Measurements from ENCODE around the gene CCT2. TPM values are rescaled to one million over a fixed set of nuclear protein-coding genes. Genes with fewer than 3 reads are reported as not detected.
A peak's percentile ranks its signal among the peaks of the same experiment; 100 is the strongest.
"Not testable (repeated sequence)": the region's sequence is repeated elsewhere in the genome, so short reads cannot be mapped to it uniquely, and the experiment has no call there.

CCT2 gene
- total and polyA plus RNA-seq, 2 experiments from 2014 or later, result 237 to 307 TPM

DNA sequence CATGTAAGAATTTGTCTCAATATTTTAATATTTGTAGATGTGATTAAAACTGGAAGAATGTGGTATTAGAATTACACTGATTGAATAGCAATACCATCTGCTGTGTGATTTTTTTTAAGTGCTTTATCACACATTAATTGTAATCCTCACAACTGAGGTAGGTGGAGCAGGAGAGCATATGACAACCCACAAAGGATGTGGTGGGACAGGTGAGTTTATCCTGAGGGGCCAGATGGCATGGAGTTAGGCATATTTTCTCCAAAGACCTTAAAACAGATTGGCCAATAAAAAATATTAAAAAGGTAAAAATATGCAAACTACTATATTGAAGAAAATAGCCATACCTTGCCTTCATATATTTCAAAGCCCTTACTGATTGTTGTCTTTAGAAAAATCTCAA, 17.7 kb downstream of the CCT2 start:
- DNase-seq (ENCODE audit: low read depth in 1 of 2, low spot score in 1 of 2), result no peak
- no peak overlapping the region for H3K4me3 ChIP-seq
- peaks cover 23% of the 10 kb centered on the region for H3K4me1 ChIP-seq (ENCODE audit: low read depth)
- no peak for TF ChIP-seq CTCF (IDR thresholded peaks at IDR 0.05; ENCODE audit: low read depth, low read length)
- no peaks in the 10 kb centered on the region for H3K27me3 ChIP-seq
- no peaks in the 10 kb centered on the region for H3K9me3 ChIP-seq (ENCODE audit: low read depth)
- peak overlapping the region; percentile 37 for H3K27ac ChIP-seq
- peaks cover 45% of the 10 kb centered on the region for H3K36me3 ChIP-seq

DNA sequence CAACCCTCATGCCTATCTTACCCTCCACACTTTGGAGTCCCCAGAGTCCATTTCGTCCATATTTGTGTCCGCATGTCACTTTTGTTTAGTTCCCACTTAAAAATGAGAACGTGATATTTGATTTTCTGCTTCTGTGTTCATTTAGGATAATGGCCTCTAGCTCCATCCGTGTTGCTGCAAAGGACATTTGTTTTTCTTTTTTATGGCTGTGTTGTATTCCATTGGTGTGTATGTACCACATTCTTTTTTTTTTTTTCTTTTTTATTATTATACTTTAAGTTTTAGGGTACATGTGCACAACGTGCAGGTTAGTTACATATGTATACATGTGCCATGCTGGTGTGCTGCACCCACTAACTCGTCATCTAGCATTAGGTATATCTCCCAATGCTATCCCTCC, 18.3 kb downstream of the CCT2 start:
- DNase-seq (ENCODE audit: low read depth in 1 of 2, low spot score in 1 of 2); H3K4me3 ChIP-seq; H3K27me3 ChIP-seq; H3K27ac ChIP-seq; H3K9me3 ChIP-seq (ENCODE audit: low read depth): not testable (repeated sequence)
- Histone ChIP-seq H3K36me3 (peaks cover 39% of the 10 kb centered on the region), H3K4me1 (ENCODE audit: low read depth) (peaks cover 29% of the 10 kb centered on the region)

DNA sequence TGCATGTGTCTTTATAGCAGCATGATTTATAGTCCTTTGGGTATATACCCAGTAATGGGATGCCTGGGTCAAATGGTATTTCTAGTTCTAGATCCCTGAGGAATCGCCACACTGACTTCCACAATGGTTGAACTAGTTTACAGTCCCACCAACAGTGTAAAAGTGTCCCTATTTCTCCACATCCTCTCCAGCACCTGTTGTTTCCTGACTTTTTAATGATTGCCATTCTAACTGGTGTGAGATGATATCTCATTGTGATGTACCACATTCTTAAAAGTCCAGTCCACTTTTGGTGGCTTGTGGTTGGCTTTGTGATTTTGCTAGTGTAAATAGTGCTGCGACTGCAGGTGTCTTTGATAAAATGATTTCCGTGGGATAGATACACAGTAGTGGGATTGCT, 19.0 kb downstream of the CCT2 start:
- Histone ChIP-seq H3K4me1 (ENCODE audit: low read depth) (peaks cover 34% of the 10 kb centered on the region), H3K27ac (peak overlapping the region; percentile 67), H3K36me3 (peaks cover 33% of the 10 kb centered on the region)
- H3K27me3 ChIP-seq; H3K4me3 ChIP-seq; DNase-seq (ENCODE audit: low read depth in 1 of 2, low spot score in 1 of 2); H3K9me3 ChIP-seq (ENCODE audit: low read depth): not testable (repeated sequence)

DNA sequence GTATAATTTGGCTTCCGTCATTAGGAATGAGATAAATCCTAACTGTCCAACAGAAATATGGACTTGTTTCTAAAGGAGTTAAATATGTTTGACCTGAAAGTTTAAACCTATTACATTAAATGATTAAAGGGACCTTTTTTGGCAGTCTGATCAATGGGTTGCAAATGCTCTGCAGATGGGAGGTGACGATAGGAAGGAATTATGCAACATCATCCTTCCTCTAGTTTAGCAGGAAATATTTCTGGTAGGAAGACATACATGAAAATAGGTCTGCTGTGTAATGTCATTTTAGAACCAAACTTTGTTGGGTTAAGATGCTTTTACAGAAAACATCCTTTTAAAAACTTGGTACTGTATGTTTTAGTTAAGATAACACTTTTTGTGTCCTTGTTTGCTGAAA, 22.9 kb downstream of the CCT2 start:
- H3K27ac ChIP-seq, result peak overlapping the region; percentile 83
- H3K4me3 ChIP-seq, result peak overlapping the region; percentile 23
- H3K27me3 ChIP-seq, result no peaks in the 10 kb centered on the region
- peak in 1 of 2 donors; percentile 17 for DNase-seq (ENCODE audit: low read depth in 1 of 2, low spot score in 1 of 2)
- peaks cover 4% of the 10 kb centered on the region for H3K36me3 ChIP-seq
- TF ChIP-seq CTCF (IDR thresholded peaks at IDR 0.05; ENCODE audit: low read depth, low read length), result no peak
- no peaks in the 10 kb centered on the region for H3K9me3 ChIP-seq (ENCODE audit: low read depth)
- peaks cover 63% of the 10 kb centered on the region for H3K4me1 ChIP-seq (ENCODE audit: low read depth)

GRCh38 chr12:69610126-69610525, 24.9 kb downstream of the CCT2 start:
- no peaks in the 10 kb centered on the region for H3K27me3 ChIP-seq
- H3K4me1 ChIP-seq (ENCODE audit: low read depth), result peaks cover 65% of the 10 kb centered on the region
- H3K4me3 ChIP-seq, result peak overlapping the region; percentile 23
- H3K9me3 ChIP-seq (ENCODE audit: low read depth), result no peaks in the 10 kb centered on the region
- TF ChIP-seq CTCF (IDR thresholded peaks at IDR 0.05; ENCODE audit: low read depth, low read length), result no peak
- no peaks in the 10 kb centered on the region for H3K36me3 ChIP-seq
- peak overlapping the region; percentile 83 for H3K27ac ChIP-seq
- DNase-seq (ENCODE audit: low read depth in 1 of 2, low spot score in 1 of 2), result no peak

DNA sequence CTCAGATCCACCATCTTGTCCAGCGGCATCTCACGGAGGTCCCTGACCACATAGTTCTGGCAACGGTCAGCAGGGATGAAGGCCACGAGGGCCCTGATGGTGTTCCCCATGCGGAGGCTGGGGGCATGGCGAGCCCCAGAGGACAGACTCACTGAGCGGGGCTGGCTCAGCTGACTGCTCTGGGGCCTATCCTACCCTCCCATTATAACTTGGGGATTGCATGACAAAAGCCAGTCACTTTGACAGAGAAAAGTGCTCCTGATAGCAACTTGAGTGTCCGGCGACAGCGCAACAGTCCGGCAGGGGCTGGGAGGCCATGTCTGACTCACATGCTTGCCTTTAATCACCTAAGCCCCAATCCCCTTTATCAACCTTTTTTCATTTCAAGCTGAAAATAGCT, 25.5 kb downstream of the CCT2 start, which contains the start of gene LRRC10:
Gene LRRC10, minus strand, starts transcription at position 179 of the 400 bp plus-strand sequence. Its CDS starts 69 bp downstream, at position 110.
- no peaks in the 10 kb centered on the region for H3K27me3 ChIP-seq
- peak within 1 kb of the TSS; percentile 83 for H3K27ac ChIP-seq
- H3K9me3 ChIP-seq (ENCODE audit: low read depth), result no peaks in the 10 kb centered on the region
- TF ChIP-seq CTCF (IDR thresholded peaks at IDR 0.05; ENCODE audit: low read depth, low read length), result no peak
- H3K36me3 ChIP-seq, result no peaks in the 10 kb centered on the region
- DNase-seq (ENCODE audit: low read depth in 1 of 2, low spot score in 1 of 2), result peak in 1 of 2 donors; percentile 80
- peaks cover 62% of the 10 kb centered on the region for H3K4me1 ChIP-seq (ENCODE audit: low read depth)
- H3K4me3 ChIP-seq, result peak within 1 kb of the TSS; percentile 23

DNA sequence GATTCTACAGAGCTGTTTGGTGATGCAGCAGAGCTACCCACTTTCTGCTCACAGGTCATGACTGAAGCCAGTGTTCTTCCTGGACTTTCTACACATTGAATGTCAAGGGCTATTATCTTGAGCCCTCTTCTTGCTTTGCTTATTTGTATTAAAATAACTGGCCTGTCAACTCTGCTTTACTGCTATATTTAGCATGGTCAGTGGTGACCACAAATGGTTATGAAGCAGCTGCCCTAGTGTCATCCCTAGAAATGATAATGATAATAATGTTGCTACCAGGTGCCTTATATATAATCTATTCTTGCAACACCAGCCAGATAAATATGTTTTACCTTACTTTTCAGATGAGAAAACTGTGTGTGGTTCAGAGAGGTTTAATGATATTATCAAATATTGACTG, 28.1 kb downstream of the CCT2 start:
- H3K4me1 ChIP-seq (ENCODE audit: low read depth), result peaks cover 46% of the 10 kb centered on the region
- peak overlapping the region; percentile 83 for H3K27ac ChIP-seq
- H3K9me3 ChIP-seq (ENCODE audit: low read depth), result no peaks in the 10 kb centered on the region
- no peaks in the 10 kb centered on the region for H3K36me3 ChIP-seq
- peak overlapping the region; percentile 13 for H3K4me3 ChIP-seq
- H3K27me3 ChIP-seq, result no peaks in the 10 kb centered on the region
- no peak for TF ChIP-seq CTCF (IDR thresholded peaks at IDR 0.05; ENCODE audit: low read depth, low read length)
- DNase-seq (ENCODE audit: low read depth in 1 of 2, low spot score in 1 of 2), result peak in 1 of 2 donors; percentile 47
